GM10248 (cell line): ENCODE results near the gene PARK7.
A peak's percentile ranks its signal among the peaks of the same experiment; 100 is the strongest.

Source experiments
- CTCF ChIA-PET: fragments of 300-600 bp; sonication (Branson Sonifier 250); formaldehyde crosslinking; extraction: SDS; loops from one replicate; lab custom pipeline; 2021; ENCODE audit warnings: antibody characterized with exemption; lab: Yijun Ruan, JAX
- POLR2A ChIA-PET: fragments of 350-650 bp; sonication (Branson Sonifier 250); formaldehyde crosslinking; extraction: SDS; loops from one replicate; lab custom pipeline; 2020; ENCODE audit warnings: antibody characterized with exemption; lab: Yijun Ruan, JAX
- DNase-seq: peaks from one replicate; pipeline ENCODE4 v3.0.0; 2012; ENCODE audit errors: extremely low spot score
- TF ChIP-seq, protein P1 (sequence below): IDR thresholded peaks from 2 replicates; pipeline ENCODE4 v1.5.1; 2012; ENCODE audit warnings: mild to moderate bottlenecking, low read depth; ENCODE audit errors: extremely low read depth, missing control alignments, control extremely low read depth

The PARK7 gene

DNA sequence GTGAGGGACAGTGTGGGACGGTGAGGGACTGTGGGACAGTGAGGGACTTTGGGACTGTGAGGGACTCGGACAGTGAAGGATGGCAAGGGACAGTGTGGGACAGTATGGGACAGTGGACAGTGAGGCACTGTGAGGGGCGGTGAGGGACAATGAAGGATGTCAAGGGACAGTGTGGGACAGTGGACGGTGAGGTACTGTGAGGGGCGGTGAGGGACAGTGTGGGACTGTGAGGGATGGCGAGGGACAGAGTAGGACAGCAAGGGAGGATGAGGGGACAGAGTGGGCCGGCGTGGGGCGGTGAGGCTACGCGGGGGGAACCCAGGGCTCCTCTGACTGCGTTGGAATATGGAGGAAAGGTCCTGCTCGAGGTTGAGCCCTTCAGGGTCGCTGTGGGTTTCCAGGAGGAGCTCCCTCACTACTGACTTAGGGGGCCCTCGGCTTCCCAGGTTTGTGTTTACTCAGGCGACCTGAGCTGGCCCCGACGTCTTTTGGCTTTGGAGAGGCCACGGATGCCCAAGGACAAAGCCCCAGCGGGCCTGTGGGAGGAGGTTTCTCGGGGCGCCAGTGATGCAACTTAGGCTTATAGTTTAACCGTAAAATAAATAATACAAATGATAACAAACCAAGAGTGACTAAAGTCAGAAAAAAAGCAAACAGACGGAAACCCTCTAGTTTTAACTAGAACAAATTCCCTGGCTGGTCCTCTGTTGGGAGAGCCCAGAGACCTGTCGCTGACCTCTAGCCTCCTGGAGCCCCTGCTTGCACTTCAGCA, 65.7 kb downstream of the PARK7 start:
- ChIA-PET CTCF (interaction anchor here (1.8 to 3.2 kb wide), 4 partner anchors 10 to 289 kb away, joined by 3 to 16 read pairs (median 10); no protein-coding TSS in a partner anchor), POLR2A (no interaction called here)
- TF ChIP-seq, protein P1, sequence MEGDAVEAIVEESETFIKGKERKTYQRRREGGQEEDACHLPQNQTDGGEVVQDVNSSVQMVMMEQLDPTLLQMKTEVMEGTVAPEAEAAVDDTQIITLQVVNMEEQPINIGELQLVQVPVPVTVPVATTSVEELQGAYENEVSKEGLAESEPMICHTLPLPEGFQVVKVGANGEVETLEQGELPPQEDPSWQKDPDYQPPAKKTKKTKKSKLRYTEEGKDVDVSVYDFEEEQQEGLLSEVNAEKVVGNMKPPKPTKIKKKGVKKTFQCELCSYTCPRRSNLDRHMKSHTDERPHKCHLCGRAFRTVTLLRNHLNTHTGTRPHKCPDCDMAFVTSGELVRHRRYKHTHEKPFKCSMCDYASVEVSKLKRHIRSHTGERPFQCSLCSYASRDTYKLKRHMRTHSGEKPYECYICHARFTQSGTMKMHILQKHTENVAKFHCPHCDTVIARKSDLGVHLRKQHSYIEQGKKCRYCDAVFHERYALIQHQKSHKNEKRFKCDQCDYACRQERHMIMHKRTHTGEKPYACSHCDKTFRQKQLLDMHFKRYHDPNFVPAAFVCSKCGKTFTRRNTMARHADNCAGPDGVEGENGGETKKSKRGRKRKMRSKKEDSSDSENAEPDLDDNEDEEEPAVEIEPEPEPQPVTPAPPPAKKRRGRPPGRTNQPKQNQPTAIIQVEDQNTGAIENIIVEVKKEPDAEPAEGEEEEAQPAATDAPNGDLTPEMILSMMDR: no peak
- peak; percentile 18 for DNase-seq

GRCh38 chr1:8027748-8028570, 66.4 kb downstream of the PARK7 start:
- POLR2A ChIA-PET: no interaction called here
- no peak for DNase-seq
- TF ChIP-seq, protein P1: no peak
- CTCF ChIA-PET: interaction anchor here (1.0 to 3.2 kb wide), 5 partner anchors 11 to 321 kb away, joined by 3 to 16 read pairs (median 9); no protein-coding TSS in a partner anchor

DNA sequence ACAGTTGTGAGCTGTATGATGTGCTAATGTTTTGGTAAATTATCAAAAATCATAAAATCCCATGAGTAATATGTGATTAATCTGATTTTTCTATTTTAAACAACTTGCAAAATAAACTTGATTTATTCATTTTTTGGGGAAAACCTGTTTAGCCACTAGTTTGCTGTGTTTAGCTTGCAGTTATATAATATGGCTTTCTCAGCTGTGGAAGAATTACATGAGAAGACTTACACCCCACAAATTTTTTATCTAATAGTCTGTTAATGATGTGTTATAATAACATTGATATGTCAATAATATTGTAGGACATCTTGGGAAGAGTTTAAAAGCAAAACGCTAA, 67.0 kb downstream of the PARK7 start:
- ChIA-PET POLR2A (no interaction called here), CTCF (interaction anchor here (1.0 to 3.2 kb wide), 4 partner anchors 13 to 320 kb away, joined by 4 to 16 read pairs (median 10); no protein-coding TSS in a partner anchor)
- TF ChIP-seq, protein P1: no peak
- DNase-seq: no peak

DNA sequence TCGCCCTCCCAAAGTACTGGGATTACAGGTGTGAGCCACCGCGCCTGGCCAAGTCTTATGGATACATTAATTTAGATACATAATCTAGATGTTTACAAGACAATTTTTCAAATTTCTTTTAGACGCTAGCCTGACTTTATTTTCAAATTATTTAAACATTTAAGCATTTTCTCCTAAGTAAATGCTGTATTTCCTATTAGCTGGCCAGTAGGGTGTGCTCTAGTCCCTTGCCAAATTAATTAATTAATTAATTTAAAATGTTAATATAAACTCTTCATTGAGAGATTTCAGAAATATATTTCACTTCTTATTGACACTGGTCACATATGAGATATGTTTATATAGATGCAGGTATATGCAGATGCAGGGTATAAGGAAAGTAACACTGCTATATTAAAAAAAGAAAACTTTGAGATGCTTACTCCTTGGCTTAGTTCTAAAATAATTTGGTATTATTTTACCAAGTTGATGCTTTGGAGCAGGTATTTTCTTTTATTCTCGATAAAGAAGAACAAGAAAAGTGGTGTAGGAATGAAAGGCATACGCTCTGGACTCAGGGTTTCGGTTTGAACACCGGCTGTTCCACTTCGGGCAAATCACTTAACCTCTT, 69.8 kb downstream of the PARK7 start:
- CTCF ChIA-PET: interaction anchor here (0.8 to 4.0 kb wide), 20 partner anchors 9 to 327 kb away, joined by 3 to 53 read pairs (median 4); no protein-coding TSS in a partner anchor
- POLR2A ChIA-PET: no interaction called here
- DNase-seq: no peak
- TF ChIP-seq, protein P1: peak; percentile 42

- DNase-seq: no peak
- POLR2A ChIA-PET: no interaction called here
- TF ChIP-seq, protein P1: no peak
- CTCF ChIA-PET: interaction anchor here (0.8 to 4.0 kb wide), 8 partner anchors 8 to 318 kb away, joined by 3 to 53 read pairs (median 6); no protein-coding TSS in a partner anchor
These were observed 70.9 kb downstream of the PARK7 start for GRCh38 chr1:8032366-8032910.
